HepG2 (cell line): Measurements from ENCODE around the gene PDZD7. TPM values are rescaled to one million over a fixed set of nuclear protein-coding genes. Genes with fewer than 3 reads are reported as not detected.

Experiments
- ARID4A ChIP-seq: sonication (generic); formaldehyde crosslinking; IDR thresholded peaks from 2 replicates; pipeline ENCODE4 v1.5.0; 2020; ENCODE audit warnings: mild to moderate bottlenecking, missing genetic modification reagents, borderline replicate concordance
- BCL3 ChIP-seq: sonication (generic); formaldehyde crosslinking; IDR thresholded peaks from 2 replicates; pipeline ENCODE4 v1.5.1; 2020; ENCODE audit warnings: mild to moderate bottlenecking, missing genetic modification reagents, moderate library complexity
- GATA4 ChIP-seq: sonication (generic); IDR thresholded peaks from 2 replicates; pipeline ENCODE4 v1.6.1; 2016; ENCODE audit warnings: antibody characterized with exemption, low read depth, borderline replicate concordance
- GPN1 ChIP-seq: sonication (generic); formaldehyde crosslinking; IDR thresholded peaks from 2 replicates; pipeline ENCODE4 v1.5.1; 2020; ENCODE audit warnings: missing genetic modification reagents, borderline replicate concordance
- GTF3A ChIP-seq: sonication (generic); formaldehyde crosslinking; conservative IDR thresholded peaks from 2 replicates; pipeline ENCODE4 v1.4.0; 2020; ENCODE audit warnings: mild to moderate bottlenecking, missing genetic modification reagents
- HES4 ChIP-seq: sonication (generic); formaldehyde crosslinking; IDR thresholded peaks from 2 replicates; pipeline ENCODE4 v1.9.0; 2021; ENCODE audit warnings: mild to moderate bottlenecking, missing genetic modification reagents, borderline replicate concordance
- NCOA2 ChIP-seq: sonication (generic); formaldehyde crosslinking; IDR thresholded peaks from 2 replicates; pipeline ENCODE4 v1.8.0; 2022; ENCODE audit warnings: inconsistent platforms
- POLR2AphosphoS2 ChIP-seq: IDR thresholded peaks from 2 replicates; pipeline ENCODE4 v1.6.1; 2011; ENCODE audit warnings: low read depth, low read length, improper control_type of control experiment
- RBFOX2 ChIP-seq: fragments of 200-400 bp; formaldehyde crosslinking; IDR thresholded peaks from 2 replicates; pipeline ENCODE4 v1.6.1; 2017; ENCODE audit warnings: low read depth, mild to moderate bottlenecking, low read length
- SMAD9 ChIP-seq: sonication (generic); formaldehyde crosslinking; IDR thresholded peaks from 2 replicates; pipeline ENCODE4 v1.5.1; 2020; ENCODE audit warnings: mild to moderate bottlenecking, missing genetic modification reagents
- TBP ChIP-seq: sonication (generic); formaldehyde crosslinking; IDR thresholded peaks from 2 replicates; pipeline ENCODE4 v1.5.0; 2020; ENCODE audit warnings: missing genetic modification reagents
- TEF ChIP-seq: sonication (generic); formaldehyde crosslinking; IDR thresholded peaks from 2 replicates; pipeline ENCODE4 v1.5.0; 2020; ENCODE audit warnings: missing genetic modification reagents
- ZBTB7A ChIP-seq: sonication (generic); formaldehyde crosslinking; IDR thresholded peaks from 2 replicates; pipeline ENCODE4 v1.8.0; 2022; ENCODE audit warnings: mild to moderate bottlenecking, missing genetic modification reagents
- ZNF225 ChIP-seq: sonication (generic); formaldehyde crosslinking; IDR thresholded peaks from 2 replicates; pipeline ENCODE4 v1.4.0; 2020; ENCODE audit warnings: mild to moderate bottlenecking, missing genetic modification reagents
- ZNF331 ChIP-seq: sonication (generic); formaldehyde crosslinking; IDR thresholded peaks from 2 replicates; pipeline ENCODE4 v1.4.0; 2020; ENCODE audit warnings: missing genetic modification reagents
- ZNF850 ChIP-seq: sonication (generic); formaldehyde crosslinking; conservative IDR thresholded peaks from 2 replicates; pipeline ENCODE4 v1.9.0; 2021; ENCODE audit warnings: mild to moderate bottlenecking, missing genetic modification reagents
- polyA plus RNA-seq, 8 experiments: library from polyadenylated mRNA; depleted of rRNA in 3 of 8; stranded (reverse) in 7 of 8; unstranded in 1 of 8; fragments of >200 nt; fragmentation: Illumina TruSeq in 4 of 8; extraction: Trizol in 4 of 8; gene quantifications; 2 replicates each; pipeline versions ENCODE4 v1.2.1 to v1.2.3, GENCODE V29; 2011 to 2016; ENCODE audit warnings: low read depth in 4 of 8, missing spikeins in 1 of 8, mixed read lengths in 1 of 8; ENCODE audit not compliant: insufficient read depth in 1 of 8
- total RNA-seq, 5 experiments: library from RNA; depleted of rRNA; stranded (reverse); fragments of >200 nt; fragmentation: Illumina TruSeq; extraction: Trizol; gene quantifications; 2 replicates each; pipeline ENCODE4 v1.2.3, GENCODE V29; 2016; ENCODE audit warnings: low read depth in 1 of 5
- TF ChIP-seq, protein P1 (sequence below): sonication (generic); formaldehyde crosslinking; IDR thresholded peaks from 2 replicates; pipeline ENCODE4 v1.4.0; 2020; ENCODE audit warnings: missing genetic modification reagents, borderline replicate concordance
- TF ChIP-seq, protein P2 (sequence below): sonication (generic); formaldehyde crosslinking; IDR thresholded peaks from 2 replicates; pipeline ENCODE4 v1.4.0; 2020; ENCODE audit warnings: missing genetic modification reagents
- TF ChIP-seq, protein P3 (sequence below): sonication (generic); formaldehyde crosslinking; IDR thresholded peaks from 2 replicates; pipeline ENCODE4 v1.8.1; 2023; ENCODE audit warnings: mild to moderate bottlenecking, missing genetic modification reagents

Gene PDZD7
- total and polyA plus RNA-seq, 2 of the 13 experiments (the other 11 are each of a cell fraction or from before 2014, with no cell fraction given) = 0.58 to 0.73 TPM

DNA sequence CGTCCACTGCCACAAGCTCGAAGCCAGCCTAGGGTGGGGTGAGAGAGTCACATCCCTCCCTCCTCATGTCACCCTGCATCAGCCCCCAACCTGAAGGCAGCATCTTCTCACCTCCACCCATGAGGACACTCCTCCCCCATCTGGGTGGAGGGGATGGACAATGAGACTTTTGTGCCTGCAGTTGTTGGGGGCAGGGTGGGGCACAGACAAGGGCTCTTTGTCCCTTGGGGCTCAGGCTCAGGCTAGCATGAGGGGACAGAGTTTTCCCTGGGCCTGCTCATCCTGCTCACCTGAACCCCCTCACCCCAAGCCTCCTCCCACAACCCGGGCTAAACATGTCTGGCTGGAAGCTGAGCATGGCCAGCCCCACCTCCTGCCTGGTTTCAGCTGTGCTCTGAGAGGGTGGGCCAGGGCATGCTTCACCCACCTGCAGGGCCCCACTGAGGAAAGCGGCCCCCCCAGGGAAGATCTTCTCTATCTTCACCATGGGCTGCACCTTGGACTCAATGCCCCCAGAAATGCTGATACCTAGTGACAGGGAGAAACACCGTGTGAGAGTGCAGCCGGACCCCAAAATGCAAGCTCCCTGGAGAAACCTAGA, 22.0 kb downstream of the PDZD7 start (continued):
- TF ChIP-seq BCL3 (CRISPR knock-in tag) = no peak
- TF ChIP-seq GATA4 = no peak
- no peak for TF ChIP-seq ZNF850 (CRISPR knock-in tag)
- no peak for TF ChIP-seq TBP (CRISPR knock-in tag)
- TF ChIP-seq, protein P1, sequence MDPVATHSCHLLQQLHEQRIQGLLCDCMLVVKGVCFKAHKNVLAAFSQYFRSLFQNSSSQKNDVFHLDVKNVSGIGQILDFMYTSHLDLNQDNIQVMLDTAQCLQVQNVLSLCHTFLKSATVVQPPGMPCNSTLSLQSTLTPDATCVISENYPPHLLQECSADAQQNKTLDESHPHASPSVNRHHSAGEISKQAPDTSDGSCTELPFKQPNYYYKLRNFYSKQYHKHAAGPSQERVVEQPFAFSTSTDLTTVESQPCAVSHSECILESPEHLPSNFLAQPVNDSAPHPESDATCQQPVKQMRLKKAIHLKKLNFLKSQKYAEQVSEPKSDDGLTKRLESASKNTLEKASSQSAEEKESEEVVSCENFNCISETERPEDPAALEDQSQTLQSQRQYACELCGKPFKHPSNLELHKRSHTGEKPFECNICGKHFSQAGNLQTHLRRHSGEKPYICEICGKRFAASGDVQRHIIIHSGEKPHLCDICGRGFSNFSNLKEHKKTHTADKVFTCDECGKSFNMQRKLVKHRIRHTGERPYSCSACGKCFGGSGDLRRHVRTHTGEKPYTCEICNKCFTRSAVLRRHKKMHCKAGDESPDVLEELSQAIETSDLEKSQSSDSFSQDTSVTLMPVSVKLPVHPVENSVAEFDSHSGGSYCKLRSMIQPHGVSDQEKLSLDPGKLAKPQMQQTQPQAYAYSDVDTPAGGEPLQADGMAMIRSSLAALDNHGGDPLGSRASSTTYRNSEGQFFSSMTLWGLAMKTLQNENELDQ (CRISPR knock-in tag) = no peak
- TF ChIP-seq RBFOX2 = no peak
- no peak for TF ChIP-seq HES4
- TF ChIP-seq, protein P2, sequence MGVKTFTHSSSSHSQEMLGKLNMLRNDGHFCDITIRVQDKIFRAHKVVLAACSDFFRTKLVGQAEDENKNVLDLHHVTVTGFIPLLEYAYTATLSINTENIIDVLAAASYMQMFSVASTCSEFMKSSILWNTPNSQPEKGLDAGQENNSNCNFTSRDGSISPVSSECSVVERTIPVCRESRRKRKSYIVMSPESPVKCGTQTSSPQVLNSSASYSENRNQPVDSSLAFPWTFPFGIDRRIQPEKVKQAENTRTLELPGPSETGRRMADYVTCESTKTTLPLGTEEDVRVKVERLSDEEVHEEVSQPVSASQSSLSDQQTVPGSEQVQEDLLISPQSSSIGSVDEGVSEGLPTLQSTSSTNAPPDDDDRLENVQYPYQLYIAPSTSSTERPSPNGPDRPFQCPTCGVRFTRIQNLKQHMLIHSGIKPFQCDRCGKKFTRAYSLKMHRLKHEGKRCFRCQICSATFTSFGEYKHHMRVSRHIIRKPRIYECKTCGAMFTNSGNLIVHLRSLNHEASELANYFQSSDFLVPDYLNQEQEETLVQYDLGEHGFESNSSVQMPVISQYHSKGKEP (CRISPR knock-in tag) = no peak
- no peak for TF ChIP-seq ARID4A
- TF ChIP-seq GTF3A (CRISPR knock-in tag) = no peak
- no peak for TF ChIP-seq TEF (CRISPR knock-in tag)
- no peak for TF ChIP-seq ZNF225 (CRISPR knock-in tag)
- TF ChIP-seq SMAD9 = no peak
- TF ChIP-seq GPN1 (CRISPR knock-in tag) = no peak
- TF ChIP-seq, protein P3, sequence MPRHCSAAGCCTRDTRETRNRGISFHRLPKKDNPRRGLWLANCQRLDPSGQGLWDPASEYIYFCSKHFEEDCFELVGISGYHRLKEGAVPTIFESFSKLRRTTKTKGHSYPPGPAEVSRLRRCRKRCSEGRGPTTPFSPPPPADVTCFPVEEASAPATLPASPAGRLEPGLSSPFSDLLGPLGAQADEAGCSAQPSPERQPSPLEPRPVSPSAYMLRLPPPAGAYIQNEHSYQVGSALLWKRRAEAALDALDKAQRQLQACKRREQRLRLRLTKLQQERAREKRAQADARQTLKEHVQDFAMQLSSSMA (CRISPR knock-in tag) = no peak
- TF ChIP-seq NCOA2 (CRISPR knock-in tag) = peak; percentile 59
- no peak for TF ChIP-seq POLR2AphosphoS2
- no peak for TF ChIP-seq ZBTB7A (CRISPR knock-in tag)
- TF ChIP-seq ZNF331 (CRISPR knock-in tag) = no peak
